HepG2 (cell line): ENCODE measurements around the gene RPS5. TPM values are rescaled to one million over a fixed set of nuclear protein-coding genes. Genes with fewer than 3 reads are reported as not detected.

ENCODE experiments used
- DR1 ChIP-seq: sonication (generic); formaldehyde crosslinking; IDR thresholded peaks from 2 replicates; pipeline ENCODE4 v1.8.0; 2021; ENCODE audit warnings: mild to moderate bottlenecking, missing genetic modification reagents, inconsistent platforms
- ETV5 ChIP-seq: IDR thresholded peaks from 2 replicates; pipeline ENCODE4 v1.6.1; 2018; ENCODE audit warnings: missing biosample characterization, missing genetic modification reagents, inconsistent platforms, borderline replicate concordance
- EZH2 ChIP-seq: conservative IDR thresholded peaks from 2 replicates; pipeline ENCODE4 v1.6.1; 2012; ENCODE audit warnings: mild to moderate bottlenecking, low read depth, low read length, moderate library complexity
- GLMP ChIP-seq: sonication (generic); formaldehyde crosslinking; IDR thresholded peaks from 2 replicates; pipeline ENCODE4 v1.9.0; 2021; ENCODE audit warnings: missing genetic modification reagents, mild to moderate bottlenecking, borderline replicate concordance
- NFATC3 ChIP-seq: sonication (generic); formaldehyde crosslinking; IDR thresholded peaks from 2 replicates; pipeline ENCODE4 v1.5.1; 2020; ENCODE audit warnings: mild to moderate bottlenecking, missing genetic modification reagents
- PBX2 ChIP-seq: IDR thresholded peaks from 2 replicates; pipeline ENCODE4 v1.6.1; 2016; ENCODE audit warnings: control low read depth
- SAP130 ChIP-seq: IDR thresholded peaks from 2 replicates; pipeline ENCODE4 v1.6.1; 2016; ENCODE audit warnings: low read depth
- STAT5B ChIP-seq: sonication (generic); formaldehyde crosslinking; IDR thresholded peaks from 2 replicates; pipeline ENCODE4 v1.4.0; 2020; ENCODE audit warnings: missing genetic modification reagents
- ZBTB39 ChIP-seq: sonication (generic); formaldehyde crosslinking; IDR thresholded peaks from 2 replicates; pipeline ENCODE4 v1.5.0; 2020; ENCODE audit warnings: missing genetic modification reagents
- ZBTB40 ChIP-seq, 2 experiments: fragments of 450-650 bp in 1 of 2; sonication (generic) in 1 of 2; formaldehyde crosslinking in 1 of 2; IDR thresholded peaks; 2 replicates each; pipeline versions ENCODE4 v1.6.1 to v1.8.0; 2016 to 2022; ENCODE audit warnings: antibody characterized with exemption in 1 of 2, mild to moderate bottlenecking in 1 of 2, missing genetic modification reagents in 1 of 2
- ZNF354B ChIP-seq: sonication (generic); formaldehyde crosslinking; IDR thresholded peaks from 2 replicates; pipeline ENCODE4 v1.8.0; 2022; ENCODE audit warnings: mild to moderate bottlenecking, missing genetic modification reagents
- ZNF572 ChIP-seq: sonication (generic); formaldehyde crosslinking; IDR thresholded peaks from 2 replicates; pipeline ENCODE4 v1.5.1; 2020; ENCODE audit warnings: mild to moderate bottlenecking, missing genetic modification reagents
- ZNF598 ChIP-seq: sonication (generic); formaldehyde crosslinking; IDR thresholded peaks from 2 replicates; pipeline ENCODE4 v1.5.1; 2020; ENCODE audit warnings: mild to moderate bottlenecking, missing genetic modification reagents, borderline replicate concordance
- ZNF777 ChIP-seq: sonication (generic); formaldehyde crosslinking; IDR thresholded peaks from 2 replicates; pipeline ENCODE4 v1.4.0; 2020; ENCODE audit warnings: missing genetic modification reagents
- ZNF782 ChIP-seq: sonication (generic); formaldehyde crosslinking; IDR thresholded peaks from 2 replicates; pipeline ENCODE4 v1.4.0; 2020; ENCODE audit warnings: missing genetic modification reagents, mild to moderate bottlenecking, borderline replicate concordance
- polyA plus RNA-seq, 8 experiments: library from polyadenylated mRNA; depleted of rRNA in 3 of 8; stranded (reverse) in 7 of 8; unstranded in 1 of 8; fragments of >200 nt; fragmentation: Illumina TruSeq in 4 of 8; extraction: Trizol in 4 of 8; gene quantifications; 2 replicates each; pipeline versions ENCODE4 v1.2.1 to v1.2.3, GENCODE V29; 2011 to 2016; ENCODE audit warnings: low read depth in 4 of 8, missing spikeins in 1 of 8, mixed read lengths in 1 of 8; ENCODE audit not compliant: insufficient read depth in 1 of 8
- total RNA-seq, 5 experiments: library from RNA; depleted of rRNA; stranded (reverse); fragments of >200 nt; fragmentation: Illumina TruSeq; extraction: Trizol; gene quantifications; 2 replicates each; pipeline ENCODE4 v1.2.3, GENCODE V29; 2016; ENCODE audit warnings: low read depth in 1 of 5

Gene RPS5
- total and polyA plus RNA-seq, 2 of the 13 experiments (the other 11 are each of a cell fraction or from before 2014, with no cell fraction given) = 1,544 to 4,408 TPM

- TF ChIP-seq ZBTB40 (IDR thresholded peaks at IDR 0.05) = peak; percentile 51
- TF ChIP-seq ZBTB40 (CRISPR knock-in tag; IDR thresholded peaks at IDR 0.05) = peak; percentile 57; the same call in 1 of the 2 replicates
- TF ChIP-seq ZNF354B = no peak
- no peak for TF ChIP-seq ZNF572 (CRISPR knock-in tag)
- no peak for TF ChIP-seq NFATC3 (CRISPR knock-in tag)
- 0 out of 2 replicates have a peak, but pooled peaks have one; percentile 37 for TF ChIP-seq ZNF598 (CRISPR knock-in tag)
- TF ChIP-seq STAT5B = 0 out of 2 replicates have a peak, but pooled peaks have one; percentile 19
- no peak for TF ChIP-seq PBX2 (CRISPR knock-in tag)
- no peak for TF ChIP-seq ZBTB39 (CRISPR knock-in tag)
- no peak for TF ChIP-seq GLMP (CRISPR knock-in tag)
- peak; percentile 99 for TF ChIP-seq SAP130 (CRISPR knock-in tag)
- TF ChIP-seq ZNF777 = peak; percentile 71; the same call in 1 of the 2 replicates
- TF ChIP-seq ETV5 (CRISPR knock-in tag) = peak; percentile 88
- TF ChIP-seq DR1 (CRISPR knock-in tag) = peak; percentile 54
- peak; percentile 61; the same call in 1 of the 2 replicates for TF ChIP-seq ZNF782 (CRISPR knock-in tag)
- no peak for TF ChIP-seq EZH2
Measured at GRCh38 chr19:58362272-58362994, 24.6 kb upstream of the RPS5 start, which contains the start of gene ZNF497 (continued).
